CD4-positive, alpha-beta T cell treated with Interleukin-17A for 4 hours (primary cell): ENCODE measurements around the gene BCR.
"Not testable (repeated sequence)": the region's sequence is repeated elsewhere in the genome, so short reads cannot be mapped to it uniquely, and the experiment has no call there.

Source experiments
- DNase-seq: peaks from one replicate; pipeline ENCODE4 v3.0.0-alpha.2; 2020; ENCODE audit warnings: mixed read lengths

Gene BCR

DNA sequence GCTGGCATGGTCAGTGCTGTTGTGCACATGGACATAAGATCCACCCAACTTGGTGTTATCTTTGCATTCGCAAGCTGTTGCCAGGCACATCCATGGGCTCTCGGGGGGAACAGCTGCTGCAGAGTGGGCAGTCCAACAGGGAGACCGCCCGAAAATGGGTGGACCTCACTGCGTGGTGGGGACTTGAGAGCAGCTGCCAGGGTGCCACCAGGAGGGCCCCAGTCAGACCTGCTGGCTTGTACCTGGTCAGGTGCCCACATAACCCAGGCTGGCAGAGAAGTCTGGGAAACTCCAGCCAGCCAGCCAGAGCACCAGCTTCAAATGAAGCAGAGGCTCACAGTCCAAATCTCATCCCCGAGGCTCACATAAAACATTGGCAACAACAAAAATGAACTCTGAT, 120.2 kb downstream of the BCR start:
- DNase-seq = no peak

DNA sequence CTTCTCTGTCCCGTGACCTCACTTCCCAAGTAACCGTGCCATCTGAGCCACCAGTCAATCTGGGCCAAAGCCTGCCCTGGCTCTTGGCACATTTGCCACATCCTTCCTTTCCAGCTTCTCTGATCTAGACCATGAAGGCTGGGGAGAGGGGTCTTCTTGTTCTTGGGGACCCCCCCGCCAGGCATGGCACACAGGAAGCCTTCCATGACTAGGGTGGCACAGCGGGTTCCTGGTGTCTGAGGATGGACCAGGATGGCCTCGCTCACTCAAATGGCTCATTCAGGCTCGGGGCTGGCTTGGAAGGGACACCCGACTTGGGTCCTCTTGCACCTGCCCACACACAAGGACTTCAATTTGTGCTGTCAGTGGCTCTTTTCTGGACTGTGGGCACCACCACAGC, 121.3 kb downstream of the BCR start:
- no peak for DNase-seq

DNA sequence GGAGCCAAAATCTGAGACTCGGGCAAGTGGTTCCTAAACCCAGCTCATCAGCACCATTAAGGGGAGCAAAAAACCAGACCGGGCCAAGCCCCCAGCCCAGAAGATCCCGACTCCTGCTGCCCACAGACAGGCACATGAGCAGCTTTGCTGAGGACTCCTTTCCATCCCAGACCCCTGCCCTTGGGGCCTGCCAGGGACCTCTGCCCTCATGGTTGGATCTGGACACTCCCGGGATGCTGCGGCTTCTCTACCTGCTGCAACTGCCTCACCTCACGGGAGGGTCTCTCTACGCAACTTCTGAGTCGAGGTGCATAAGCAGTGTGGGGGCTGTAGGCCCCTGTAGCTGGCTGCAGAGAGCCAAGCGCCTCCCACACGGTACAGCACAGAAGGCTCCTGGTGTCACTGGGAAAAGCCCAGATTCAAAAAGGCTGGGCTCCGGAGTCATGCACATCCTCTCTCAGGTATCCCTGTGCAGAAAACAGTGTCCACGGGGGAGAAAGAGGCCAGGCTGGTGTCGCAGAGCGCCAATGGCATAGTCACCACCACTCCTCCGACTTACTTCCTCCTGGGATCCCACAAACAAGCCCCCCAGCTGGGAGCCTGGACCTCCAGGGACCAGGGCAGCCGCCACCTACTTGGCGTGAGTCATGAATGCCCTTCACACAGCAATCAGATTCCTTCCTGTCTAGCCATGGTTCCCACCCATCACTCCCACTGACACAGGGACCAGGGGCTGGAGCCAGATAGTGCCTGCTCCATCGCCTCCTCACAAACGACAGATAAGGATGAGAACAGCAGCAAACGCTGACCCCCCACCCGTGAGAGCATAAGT, 122.1 kb downstream of the BCR start:
- no peak for DNase-seq

DNA sequence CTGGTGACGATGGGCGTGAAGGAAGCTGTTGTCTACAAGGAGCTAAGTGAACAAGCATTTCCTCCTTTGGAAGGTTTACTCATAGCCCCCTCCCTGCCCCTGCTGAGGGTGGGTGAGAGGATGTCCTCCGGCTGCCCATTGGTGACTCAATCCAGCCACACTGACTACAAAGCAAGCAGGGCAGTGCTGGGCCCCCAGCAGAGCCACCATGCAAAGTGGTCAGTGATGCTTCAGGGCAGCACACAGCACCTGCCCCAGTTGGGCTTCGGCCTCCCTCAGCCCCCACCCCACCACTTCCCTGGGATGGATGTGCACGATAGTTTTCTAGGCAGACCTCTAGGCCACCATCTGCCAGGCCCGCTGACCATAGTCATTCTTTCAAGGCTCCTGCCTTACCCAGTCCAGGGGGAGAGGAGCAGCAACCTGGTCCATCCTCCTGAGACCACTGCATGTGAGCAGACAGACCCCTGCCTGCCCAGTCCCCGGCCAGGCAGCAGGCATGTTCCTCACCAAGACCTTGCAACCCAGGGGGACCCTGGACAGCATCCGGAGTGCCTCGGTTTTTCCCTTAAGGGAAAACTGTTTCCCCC, 125.1 kb downstream of the BCR start:
- DNase-seq = no peak

DNA sequence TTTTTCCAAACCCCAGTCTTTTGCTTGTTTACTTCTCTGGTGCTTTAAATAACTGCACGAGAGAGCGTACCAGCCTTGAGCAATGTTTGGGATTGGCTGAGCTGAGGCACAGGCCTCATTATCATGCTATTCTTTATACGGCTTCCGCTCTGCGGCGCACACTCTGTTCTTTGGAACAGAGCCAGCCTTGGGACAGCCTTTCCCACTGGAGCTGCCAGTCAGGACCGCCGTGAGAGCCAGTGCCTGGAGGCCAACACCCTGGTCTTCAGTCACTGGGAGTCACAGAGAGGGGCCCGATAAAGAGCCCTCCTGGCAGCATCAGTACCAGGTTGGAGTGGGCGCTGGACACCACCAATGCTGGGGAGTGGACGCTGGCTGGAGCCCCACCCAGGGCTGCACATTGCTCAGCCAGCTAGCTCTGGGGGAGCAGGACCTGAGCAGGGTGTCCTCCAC, 125.6 kb downstream of the BCR start:
- DNase-seq = no peak

DNA sequence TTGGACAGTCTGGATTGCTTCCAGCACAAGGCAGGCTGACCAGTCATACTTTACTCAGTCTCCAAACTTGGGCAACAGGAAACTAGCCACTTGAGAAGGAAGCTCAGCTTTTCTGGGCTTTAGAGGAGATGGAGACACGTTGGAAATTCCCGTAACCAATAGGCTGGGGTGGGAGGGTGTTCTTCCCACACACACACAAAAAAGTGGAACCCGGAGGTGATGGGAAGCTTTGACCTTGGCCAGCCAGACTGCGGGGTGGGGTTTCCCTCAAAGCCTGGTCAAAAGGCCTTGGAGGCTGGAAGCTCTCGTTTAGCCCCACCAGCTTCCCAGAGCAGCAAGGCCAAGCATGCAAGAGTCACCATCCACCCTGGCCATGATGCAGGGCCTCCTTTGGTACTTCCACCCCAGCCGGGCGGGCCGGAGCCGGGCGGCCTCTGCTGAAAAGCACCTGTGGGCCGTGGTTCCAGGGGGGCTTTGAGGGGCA, 126.2 kb downstream of the BCR start:
- DNase-seq = no peak

DNA sequence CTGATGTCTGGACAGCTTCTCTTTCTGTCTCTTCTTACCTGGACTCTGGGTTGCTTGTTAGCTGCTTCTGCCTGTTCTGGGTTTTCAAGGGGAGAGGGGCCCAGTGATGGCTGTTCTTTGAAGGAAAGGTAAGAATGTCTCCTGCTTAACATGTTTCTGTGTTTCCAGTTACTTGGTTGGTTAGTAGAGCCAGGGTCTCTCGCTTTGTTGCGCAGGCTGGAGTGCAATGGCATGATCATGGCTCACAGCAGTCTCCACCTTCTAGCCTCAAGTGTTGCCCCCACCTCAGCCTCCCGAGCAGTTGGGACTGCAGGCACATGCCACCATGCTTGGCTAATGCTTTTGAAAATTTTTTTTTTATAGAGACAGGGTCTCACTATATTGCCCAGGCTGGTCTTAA, 126.6 kb downstream of the BCR start:
- DNase-seq = no peak

DNA sequence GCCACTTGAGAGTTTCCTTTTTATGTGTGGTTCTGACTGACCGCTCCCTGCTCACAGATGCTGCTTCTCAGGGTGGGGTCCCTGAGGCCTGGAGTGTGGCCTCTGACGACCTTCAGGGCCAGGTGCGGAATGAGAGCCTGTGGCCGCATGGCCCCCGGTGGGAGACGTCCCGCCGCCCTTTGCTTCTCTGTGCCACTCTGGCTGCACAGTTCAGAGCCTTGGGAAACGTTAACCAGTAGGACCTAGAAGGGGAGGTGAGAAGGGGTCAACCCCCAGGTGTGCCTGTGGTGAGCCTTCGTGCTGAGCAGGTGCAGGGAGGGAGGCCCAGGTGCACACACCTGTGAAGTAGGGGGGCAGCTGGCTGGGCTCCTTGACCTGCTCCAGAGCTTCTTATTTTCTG, 127.2 kb downstream of the BCR start:
- DNase-seq = not testable (repeated sequence)

DNA sequence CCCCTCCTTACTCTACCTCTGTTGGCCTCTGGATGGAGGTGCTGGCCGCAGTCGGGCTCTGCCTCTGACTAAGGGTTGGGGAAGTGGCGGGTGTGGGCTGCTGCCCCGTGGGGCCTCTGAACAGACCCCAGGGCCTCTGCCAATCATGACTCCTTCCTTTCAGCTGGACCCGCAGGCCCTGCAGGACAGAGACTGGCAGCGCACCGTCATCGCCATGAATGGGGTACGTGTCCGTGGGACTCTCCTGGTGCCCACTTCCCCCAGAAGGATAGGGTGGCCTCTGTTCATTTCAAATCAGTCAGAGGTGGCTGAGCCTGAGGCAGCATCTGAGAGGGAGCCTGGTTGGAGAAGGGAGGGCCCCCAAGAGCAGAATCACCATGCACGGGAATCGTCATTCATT, 129.0 kb downstream of the BCR start:
- not testable (repeated sequence) for DNase-seq

DNA sequence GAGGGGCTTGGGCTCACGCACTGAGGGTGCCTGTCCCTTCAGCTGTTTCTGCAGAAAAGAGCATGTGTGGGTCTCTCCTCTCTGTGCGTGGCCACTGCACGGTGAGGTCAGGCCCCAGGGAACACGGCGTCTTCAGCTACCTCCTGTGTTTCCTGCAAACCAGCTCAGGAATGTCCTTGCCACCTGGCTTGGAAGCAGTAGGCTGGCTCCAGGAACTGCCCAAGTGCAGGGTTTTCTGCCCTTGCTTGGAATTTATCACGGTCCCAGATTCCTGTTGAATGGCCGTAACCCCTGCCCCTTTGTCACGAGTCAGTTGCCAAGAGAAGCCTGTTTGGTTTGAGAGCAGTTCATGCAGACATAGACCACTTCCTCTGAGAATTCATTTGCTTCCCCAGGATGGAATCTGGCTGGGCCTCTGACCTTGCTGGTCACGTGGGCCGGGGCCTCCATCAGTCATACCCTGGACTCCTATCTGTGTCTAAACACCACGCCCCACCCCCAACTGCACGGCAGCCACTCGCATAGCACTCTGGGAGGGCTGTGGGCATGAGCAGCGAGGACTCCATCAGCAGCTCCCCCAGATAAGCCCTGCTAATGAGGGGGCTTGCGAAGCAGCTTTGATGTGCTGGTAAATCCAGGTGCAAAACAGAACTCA, 130.3 kb downstream of the BCR start:
- not testable (repeated sequence) for DNase-seq

DNA sequence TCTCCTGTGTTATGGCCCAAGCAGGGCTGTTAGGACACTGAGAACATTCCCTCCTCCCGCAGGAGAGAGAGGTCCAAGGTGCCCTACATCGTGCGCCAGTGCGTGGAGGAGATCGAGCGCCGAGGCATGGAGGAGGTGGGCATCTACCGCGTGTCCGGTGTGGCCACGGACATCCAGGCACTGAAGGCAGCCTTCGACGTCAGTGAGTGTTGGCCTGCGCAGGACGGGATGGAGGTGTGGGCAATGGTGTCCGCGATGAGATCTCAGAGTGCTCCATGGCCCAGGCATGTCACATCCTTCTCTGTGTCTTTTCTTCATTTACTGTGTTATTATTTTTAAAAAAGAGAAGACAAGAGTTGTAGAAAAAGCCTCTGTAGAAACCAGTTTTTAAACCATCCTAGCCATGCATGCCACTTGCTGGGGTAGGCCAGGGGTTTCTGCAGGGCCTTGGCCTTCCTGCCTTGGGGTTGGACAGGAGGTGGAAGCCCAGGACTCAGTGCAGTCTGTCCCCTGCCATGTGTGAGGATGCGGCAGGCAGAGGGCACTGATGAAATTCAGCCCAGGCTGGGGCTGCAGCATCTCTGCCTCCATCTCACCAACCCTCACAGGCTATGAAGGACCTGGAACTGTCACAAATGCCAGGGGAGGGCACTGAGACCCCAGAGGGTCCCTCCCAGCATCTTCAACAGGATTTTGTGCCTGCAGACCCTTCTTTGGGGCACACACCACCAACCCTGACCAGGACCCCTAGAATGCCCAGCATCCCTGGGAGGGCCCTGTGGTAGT, 131.5 kb downstream of the BCR start:
- DNase-seq = not testable (repeated sequence)

DNA sequence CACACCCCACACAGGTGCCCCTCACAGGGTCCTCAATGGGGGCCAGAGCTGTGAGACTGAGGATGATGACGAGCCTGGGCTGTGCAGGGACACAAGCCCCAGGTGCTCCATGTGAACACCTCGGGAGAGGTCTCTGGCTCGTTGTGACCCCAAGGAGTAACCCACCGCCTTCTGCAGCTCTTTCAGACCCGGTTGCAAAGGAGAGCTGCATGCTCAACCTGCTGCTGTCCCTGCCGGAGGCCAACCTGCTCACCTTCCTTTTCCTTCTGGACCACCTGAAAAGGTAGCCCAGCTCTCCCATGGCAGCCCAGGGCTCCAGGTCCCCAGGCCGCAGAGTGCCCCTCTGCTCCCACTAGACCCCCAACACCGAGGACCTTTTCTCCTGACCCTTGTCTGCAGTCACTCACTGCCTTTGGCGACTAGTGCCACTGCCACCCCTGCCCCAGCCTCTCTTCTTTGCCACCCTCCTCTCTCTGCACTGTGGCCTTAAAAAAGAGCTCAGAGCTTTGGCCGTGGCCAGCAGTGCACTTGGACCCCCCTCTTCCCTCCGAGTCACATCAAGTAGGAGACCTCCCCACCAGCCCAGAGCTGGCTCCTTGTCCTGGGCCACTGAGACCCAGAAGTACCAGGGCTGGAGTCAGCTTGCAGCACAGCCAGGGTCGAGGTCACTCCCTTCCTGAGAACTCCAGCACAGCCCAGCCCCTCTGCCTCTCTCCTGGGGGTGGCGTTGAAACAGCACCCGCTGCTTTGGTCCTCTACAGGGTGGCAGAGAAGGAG, 133.7 kb downstream of the BCR start:
- no peak for DNase-seq

DNA sequence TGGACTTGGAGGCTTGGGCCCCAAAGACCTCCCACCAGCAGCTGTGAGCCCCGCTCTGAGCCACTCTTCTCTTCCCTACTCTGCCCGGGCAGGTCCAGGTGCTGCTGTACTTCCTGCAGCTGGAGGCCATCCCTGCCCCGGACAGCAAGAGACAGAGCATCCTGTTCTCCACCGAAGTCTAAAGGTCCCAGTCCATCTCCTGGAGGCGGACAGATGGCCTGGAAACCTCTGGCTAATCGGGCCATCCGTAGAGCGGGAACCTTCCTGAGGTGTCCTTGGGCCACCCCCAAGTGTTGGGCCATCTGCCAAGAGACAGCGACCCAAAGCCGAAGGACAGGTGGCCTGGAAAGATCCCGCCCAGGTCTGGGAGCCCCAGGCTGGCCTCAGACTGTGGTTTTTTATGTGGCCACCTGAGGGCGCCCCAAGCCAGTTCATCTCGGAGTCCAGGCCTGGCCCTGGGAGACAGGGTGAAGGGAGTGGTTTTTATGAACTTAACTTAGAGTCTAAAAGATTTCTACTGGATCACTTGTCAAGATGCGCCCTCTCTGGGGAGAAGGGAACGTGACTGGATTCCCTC, 135.1 kb downstream of the BCR start:
- peak; percentile 62 for DNase-seq

DNA sequence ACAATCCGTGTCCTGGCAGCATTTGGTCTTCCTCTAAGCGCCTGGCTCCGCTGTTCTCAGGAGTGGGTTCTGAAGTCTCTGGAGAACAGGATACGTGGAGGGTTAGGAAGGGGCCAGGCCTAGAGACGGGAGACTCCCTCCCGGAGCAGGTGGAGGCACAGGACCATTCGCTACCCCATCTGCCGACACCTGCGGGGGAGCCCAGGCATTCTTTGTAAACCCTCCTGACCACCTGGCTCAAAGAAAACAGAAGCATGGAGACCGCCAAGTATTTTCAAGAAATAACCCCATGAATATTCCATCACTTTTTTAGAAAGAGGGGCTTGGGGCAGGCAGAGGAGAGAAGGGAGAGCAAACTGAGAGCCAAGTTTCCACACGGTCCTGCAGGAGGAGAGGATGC, 136.3 kb downstream of the BCR start:
- DNase-seq = not testable (repeated sequence)

DNA sequence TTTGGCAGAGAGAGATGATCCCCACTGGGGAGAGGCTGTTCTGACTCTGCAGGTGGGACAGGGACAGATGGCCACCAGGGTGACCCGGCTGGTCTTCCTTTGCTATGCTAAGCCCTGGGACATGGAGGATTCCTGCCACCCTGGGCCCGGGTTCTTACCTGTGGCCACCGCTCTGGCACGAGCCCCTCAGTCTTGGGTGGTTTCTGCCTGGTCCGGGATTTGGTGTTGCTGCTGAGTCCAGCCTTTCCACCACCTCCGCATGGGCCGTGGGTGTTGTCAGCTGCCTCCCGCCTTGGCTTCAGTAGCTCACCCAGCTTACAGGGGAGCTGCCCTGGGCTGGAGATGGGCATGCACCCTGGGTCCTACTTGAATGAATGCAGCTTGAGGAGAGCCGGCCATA, 138.0 kb downstream of the BCR start:
- DNase-seq = not testable (repeated sequence)

DNA sequence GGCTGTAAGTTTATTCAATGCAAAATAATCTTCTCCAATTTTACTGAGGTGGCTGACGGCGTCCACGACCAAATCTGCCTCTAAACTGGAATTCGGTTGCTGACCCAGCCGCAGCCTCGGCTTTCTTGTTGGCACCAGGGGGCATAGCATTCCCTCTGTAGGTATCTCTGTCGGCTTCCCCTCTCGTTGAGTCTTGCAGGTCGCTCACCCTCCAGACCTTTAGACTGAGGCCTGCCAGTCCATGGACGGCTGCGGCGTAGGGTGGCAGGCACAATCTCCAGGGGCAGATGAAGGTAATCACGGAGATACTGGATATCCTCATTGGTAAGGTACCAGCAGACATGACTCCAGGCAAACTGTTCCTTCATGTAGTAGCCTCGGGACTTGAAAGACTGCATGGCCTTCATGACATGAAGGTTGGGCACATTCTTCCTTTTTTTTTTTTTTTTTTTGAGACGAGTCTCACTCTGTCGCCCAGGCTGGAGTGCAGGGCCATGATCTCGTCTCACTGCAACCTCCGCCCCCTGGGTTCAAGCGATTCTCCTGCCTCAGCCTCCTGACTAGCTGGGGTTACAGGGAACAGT, 142.3 kb downstream of the BCR start:
- DNase-seq = not testable (repeated sequence)

DNA sequence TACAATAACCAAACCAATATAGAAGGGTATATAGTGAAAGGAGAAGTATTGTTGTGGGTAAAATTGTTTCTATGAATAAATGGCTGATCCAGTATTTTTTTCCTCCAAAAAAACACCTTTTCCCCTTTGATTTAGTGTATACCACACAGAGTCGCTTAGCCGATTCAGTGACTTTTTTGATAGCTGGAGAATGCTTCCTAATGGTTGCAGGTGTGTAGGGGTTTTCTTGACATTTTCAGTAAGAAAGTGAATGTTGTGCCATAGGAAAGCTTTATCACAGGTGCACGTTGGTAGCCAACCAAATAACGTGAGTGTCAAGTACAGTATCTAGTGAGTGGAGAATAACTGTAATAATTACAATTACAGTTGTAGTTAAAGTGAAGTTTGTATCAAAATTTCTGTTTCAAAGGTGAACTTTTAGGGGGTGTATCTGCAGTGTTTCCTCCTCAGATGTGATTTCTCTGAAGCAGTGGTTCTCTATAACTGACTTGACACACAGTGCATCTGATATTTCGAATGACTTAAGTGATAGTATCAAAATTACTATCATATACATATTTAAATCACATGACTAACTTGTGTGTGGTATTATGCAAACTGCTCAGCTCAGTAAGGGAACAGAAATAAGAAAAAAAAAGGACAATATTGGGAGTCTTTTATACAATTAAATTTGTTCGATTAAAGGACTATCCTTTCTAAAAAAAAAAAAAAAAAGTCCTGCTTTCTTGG, 143.8 kb downstream of the BCR start:
- not testable (repeated sequence) for DNase-seq

DNA sequence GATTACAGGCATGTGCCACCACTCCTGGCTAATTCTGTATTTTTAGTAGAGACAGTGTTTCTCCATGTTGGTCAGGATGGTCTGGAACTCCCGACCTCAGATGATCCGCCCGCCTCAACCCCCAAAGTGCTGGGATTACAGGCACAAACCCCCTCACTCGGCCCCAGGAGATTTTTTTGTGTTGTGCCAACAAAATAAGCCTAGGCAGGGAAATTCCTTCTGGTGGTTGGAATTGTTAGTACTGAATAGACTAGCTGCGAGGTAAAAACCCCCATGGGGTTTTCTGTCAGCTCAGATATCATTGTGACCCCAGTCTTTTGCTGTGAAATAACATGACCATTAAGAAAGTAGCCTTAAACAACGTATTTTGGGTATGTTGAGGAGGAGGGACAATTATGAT, 144.9 kb downstream of the BCR start:
- DNase-seq = no peak

DNA sequence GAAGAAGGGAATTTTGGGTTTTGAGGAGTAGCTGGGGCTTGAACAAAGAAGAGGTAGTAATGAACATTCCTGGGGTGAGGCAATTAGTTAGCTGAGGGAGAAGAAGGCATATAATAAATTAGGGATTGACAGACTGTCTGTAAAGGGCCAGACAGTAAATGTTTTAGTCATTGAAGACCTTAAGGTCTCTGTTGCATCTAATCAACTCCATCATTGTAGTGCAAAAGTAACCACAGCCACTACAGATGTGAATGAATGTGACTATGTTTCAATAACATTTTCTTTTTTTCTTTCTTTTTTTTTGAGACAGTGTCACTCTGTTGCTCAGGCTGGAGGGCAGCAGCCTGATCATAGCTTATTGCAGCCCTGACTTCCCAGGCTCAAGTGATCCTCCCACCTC, 153.5 kb downstream of the BCR start:
- not testable (repeated sequence) for DNase-seq

DNA sequence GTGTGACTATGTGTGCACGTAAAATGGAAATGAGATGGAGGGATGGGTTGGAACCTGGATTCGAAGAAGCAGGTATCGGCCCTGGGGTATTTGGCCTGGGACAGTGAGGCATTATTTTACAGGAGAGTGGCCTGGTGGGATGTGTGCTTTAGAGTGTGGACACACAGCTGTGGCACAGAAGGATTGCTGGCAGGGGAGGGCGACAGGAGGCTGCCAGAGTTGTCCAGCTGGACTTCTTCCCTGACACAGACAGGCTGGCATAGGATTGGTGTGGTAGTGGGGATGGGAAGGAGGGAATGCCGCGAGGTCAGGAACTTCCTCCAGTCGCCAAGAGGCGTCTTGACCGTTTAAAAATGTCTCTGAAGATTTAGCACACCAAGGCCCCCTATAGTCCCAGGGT, 157.4 kb downstream of the BCR start:
- not testable (repeated sequence) for DNase-seq
